Psoas muscle (tissue), 8 donors: ENCODE results near the gene OGG1. TPM values are rescaled to one million over a fixed set of nuclear protein-coding genes. Genes with fewer than 3 reads are reported as not detected.
"Not testable (repeated sequence)": the region's sequence is repeated elsewhere in the genome, so short reads cannot be mapped to it uniquely, and the experiment has no call there.

ENCODE experiments used
- ATAC-seq, 4 donors: fragments of 200-7000 bp; cut with Tn5 transposase; one replicate each; pipeline ENCODE4 v1.9.1; 2020; ENCODE audit warnings: moderate library complexity in 3 of 4, mild to moderate bottlenecking in 2 of 4
- DNase-seq, 2 donors: peaks; one replicate each; pipeline ENCODE4 v3.0.0-alpha.2; 2020
- H3K27ac ChIP-seq: fragments of 200-600 bp; one replicate; pipeline ENCODE4 v1.8.0; 2022
- H3K27me3 ChIP-seq, 3 donors: fragments of 200-600 bp in 1 of 3; one replicate each; pipeline versions ENCODE4 v1.6.1 to v1.8.0; 2013 to 2022; ENCODE audit warnings: low read length in 2 of 3, mild to moderate bottlenecking in 2 of 3, moderate library complexity in 1 of 3; ENCODE audit not compliant: insufficient read depth in 3 of 3
- H3K36me3 ChIP-seq, 2 donors: fragments of 200-600 bp in 1 of 2; one replicate each; pipeline versions ENCODE4 v1.6.1 to v1.8.0; 2013 to 2022; ENCODE audit warnings: low read depth in 1 of 2, mild to moderate bottlenecking in 1 of 2, moderate library complexity in 1 of 2; ENCODE audit not compliant: insufficient read depth in 1 of 2
- H3K4me1 ChIP-seq: fragments of 200-600 bp; one replicate; pipeline ENCODE4 v1.8.0; 2022
- H3K4me3 ChIP-seq: fragments of 200-600 bp; one replicate; pipeline ENCODE4 v1.8.0; 2022; ENCODE audit warnings: mild to moderate bottlenecking
- H3K9me3 ChIP-seq: fragments of 200-600 bp; one replicate; pipeline ENCODE4 v1.8.0; 2022
- CTCF ChIP-seq: fragments of 200-600 bp; IDR thresholded peaks from one replicate; pipeline ENCODE4 v1.8.0; 2022; ENCODE audit warnings: antibody characterized with exemption
- WGBS, 3 donors: extraction: QIAGEN DNeasy Blood & Tissue Kit; methylation state at CpG; one replicate each; pipeline versions ENCODE4 v1.1.6 to v1.1.7; 2013; 5-methylcytosine and 5-hydroxymethylcytosine counted together
- intact Hi-C, 2 donors: fragments of 100-400 bp; cut with DNase I; formaldehyde crosslinking; loops; one replicate each; pipeline versions ENCODE4 v1.11.0 to v1.14.2; 2022
- polyA plus RNA-seq, 3 donors: library from polyadenylated mRNA; stranded (reverse); fragments of 200-250 nt; gene quantifications; one replicate each; pipeline ENCODE4 v1.2.3, GENCODE V29; 2013
- total RNA-seq, 4 donors: library from RNA; stranded (reverse); fragmentation: NEBNext Ultra II Directional in 2 of 4; extraction: Animal tissue kit (Norgen Biotek cat#: 25700) in 2 of 4; gene quantifications; one replicate each; pipeline versions ENCODE4 v1.2.1 to v1.2.4, GENCODE V29; 2021 to 2023
- donor health status: healthy with polysubstance abuse.
- donor health status: DM: no; HTN: no; CAD: no; lungs with moderate emphysema.
- donor health status: Bipolar disorder and iron deficiency.
- donor health status: healthy.
- donor health status: DM: yes; HTN: yes; CAD: no.
- donor health status: DM: no; HTN: no; CAD: no.
- donor health status: DM: no; HTN: no; CAD: no.
- donor health status: DM: yes; HTN: yes; CAD: no.

OGG1 gene
- total and polyA plus RNA-seq, 7 donors = 6.3 to 19.7 (median 8.9) TPM

GRCh38 chr3:9768141-9768775 lies 18.5 kb downstream of the OGG1 start:
- TF ChIP-seq CTCF = no peak
- peaks cover 0 to 11% of the 10 kb centered on the region in 2 donors for H3K36me3 ChIP-seq
- ATAC-seq (no peak), DNase-seq (no peak)
- peak overlapping the region; percentile 71 for H3K4me3 ChIP-seq
- H3K9me3 ChIP-seq = no peaks in the 10 kb centered on the region
- no peaks in the 10 kb centered on the region for H3K4me1 ChIP-seq
- WGBS, 3 donors = 48 to 66% (median 54%) methylated on average over 6 of the region's 6 CpGs
- no peak overlapping the region for H3K27ac ChIP-seq
- H3K27me3 ChIP-seq = peaks cover 0 to 5% (median 0%) of the 10 kb centered on the region in 3 donors
- intact Hi-C loops = no loop called here

- Histone ChIP-seq H3K4me1 (no peaks in the 10 kb centered on the region), H3K36me3 (peaks cover 0 to 9% of the 10 kb centered on the region in 2 donors), H3K27ac (no peak overlapping the region), H3K27me3 (peaks cover 0 to 5% (median 0%) of the 10 kb centered on the region in 3 donors), H3K4me3 (peak overlapping the region; percentile 71), H3K9me3 (no peaks in the 10 kb centered on the region)
- no peak for DNase-seq
- intact Hi-C loops = no loop called here
- peak in 1 of 4 donors; percentile 11 for ATAC-seq
- WGBS, 3 donors = 56 to 75% (median 67%) methylated on average over 5 of the region's 5 CpGs
- no peak for TF ChIP-seq CTCF
These were observed 19.3 kb downstream of the OGG1 start for GRCh38 chr3:9769012-9769411.

DNA sequence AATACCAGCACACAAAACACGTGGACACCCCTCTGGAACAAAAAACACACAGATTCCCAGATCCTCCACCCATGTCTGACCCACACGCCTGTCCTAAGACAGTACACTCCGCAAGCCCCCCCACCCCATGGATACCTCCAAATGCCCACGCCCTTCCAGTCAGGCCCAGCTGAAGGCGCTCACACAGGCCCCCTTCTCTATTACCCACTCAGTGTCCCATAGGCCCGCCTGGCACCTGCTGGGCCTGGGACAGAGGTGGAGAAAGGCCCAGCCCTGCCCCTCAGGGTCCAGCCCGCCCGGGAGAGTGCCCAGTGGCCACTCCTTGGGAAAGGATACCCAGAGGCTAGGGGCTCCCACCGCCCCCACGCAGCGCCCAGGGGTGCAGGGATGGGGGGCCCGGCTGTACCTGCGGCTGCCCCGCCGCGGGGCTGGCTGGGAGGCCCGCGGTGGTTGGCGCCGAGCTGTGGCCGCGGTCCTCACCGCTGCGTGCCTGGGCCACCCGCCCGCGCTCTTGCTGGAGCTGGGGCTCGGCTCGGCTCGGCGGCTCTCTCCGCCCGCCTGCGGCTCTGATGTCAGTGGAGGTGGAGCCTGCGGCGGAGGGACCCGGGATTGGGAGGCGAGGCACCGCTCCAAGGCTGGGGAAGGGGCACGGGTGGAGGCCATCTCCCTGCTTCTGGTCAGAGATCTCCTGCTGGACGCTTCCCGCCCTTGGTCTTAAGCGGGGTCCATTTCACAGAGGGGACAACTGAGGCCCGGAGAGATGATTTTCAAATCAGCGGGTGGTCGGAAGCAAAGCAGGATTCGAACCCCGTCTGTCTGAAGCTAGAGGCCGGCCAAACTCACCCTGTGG lies 19.9 kb downstream of the OGG1 start, which contains the start of gene CAMK1:
CAMK1 (minus strand) TSS at position 522 of the 850 bp plus-strand sequence. CDS start 2,198 bp downstream, outside the sequence.
- no peaks in the 10 kb centered on the region for H3K4me1 ChIP-seq
- ATAC-seq (peak; percentile 79 to 90 (median 84)), DNase-seq (peak; percentile 84 to 85)
- peak within 1 kb of the TSS; percentile 71 for H3K4me3 ChIP-seq
- TF ChIP-seq CTCF = no peak
- 2 to 3% (median 2%) methylated on average over 43 to 49 of the region's 49 CpGs for WGBS, 3 donors
- peaks cover 0 to 8% of the 10 kb centered on the region in 2 donors for H3K36me3 ChIP-seq
- peak within 1 kb of the TSS; percentile 64 for H3K27ac ChIP-seq
- peaks cover 0 to 5% (median 0%) of the 10 kb centered on the region in 3 donors for H3K27me3 ChIP-seq
- intact Hi-C loops = no loop called here
- no peaks in the 10 kb centered on the region for H3K9me3 ChIP-seq

GRCh38 chr3:9770276-9770812 lies 20.6 kb downstream of the OGG1 start:
- Histone ChIP-seq H3K36me3 (peaks cover 0 to 5% of the 10 kb centered on the region in 2 donors), H3K27ac (peak overlapping the region; percentile 64), H3K27me3 (peaks cover 0 to 5% (median 0%) of the 10 kb centered on the region in 3 donors), H3K9me3 (no peaks in the 10 kb centered on the region), H3K4me3 (peak overlapping the region; percentile 71), H3K4me1 (no peaks in the 10 kb centered on the region)
- 11 to 12% (median 12%) methylated on average over 15 of the region's 15 CpGs for WGBS, 3 donors
- peak; percentile 91 to 95 for DNase-seq
- intact Hi-C loops = no loop called here
- TF ChIP-seq CTCF = no peak
- ATAC-seq = peak; percentile 7 to 52 (median 32)

GRCh38 chr3:9771007-9771406 lies 21.3 kb downstream of the OGG1 start:
- intact Hi-C loops, ATAC-seq, H3K36me3 ChIP-seq, DNase-seq, H3K9me3 ChIP-seq, H3K27ac ChIP-seq, H3K4me3 ChIP-seq, H3K4me1 ChIP-seq, H3K27me3 ChIP-seq: not testable (repeated sequence)
- 86 to 93% (median 91%) methylated on average over 2 of the region's 2 CpGs for WGBS, 3 donors
